A549 (cell line): ENCODE measurements around the gene PLEKHA4.
"Not testable (repeated sequence)": the region's sequence is repeated elsewhere in the genome, so short reads cannot be mapped to it uniquely, and the experiment has no call there.

Experiments used
- CTCF ChIP-seq: fragments of >200 bp; sonication (Bioruptor Twin); formaldehyde crosslinking; IDR thresholded peaks from 3 replicates; pipeline ENCODE4 v1.5.1; 2016
- ELK1 ChIP-seq: fragments of 150-350 bp; IDR thresholded peaks from 2 replicates; pipeline ENCODE4 v1.6.1; 2014; ENCODE audit warnings: low read depth, mild to moderate bottlenecking, low read length
- FOSL2 ChIP-seq, 2 experiments: fragments of 450-650 bp in 1 of 2; fragments of >200 bp in 1 of 2; sonication (Bioruptor Twin) in 1 of 2; formaldehyde crosslinking; IDR thresholded peaks; 2 replicates each; pipeline versions ENCODE4 v1.5.0 to v1.6.1; 2016 to 2020; ENCODE audit warnings: mild to moderate bottlenecking in 1 of 2, moderate library complexity in 1 of 2
- KDM5A ChIP-seq: fragments of 200-600 bp; sonication (generic); IDR thresholded peaks from 2 replicates; pipeline ENCODE4 v1.6.1; 2016; ENCODE audit warnings: antibody characterized with exemption, mild to moderate bottlenecking
- PHF8 ChIP-seq: fragments of 200-600 bp; sonication (generic); IDR thresholded peaks from 2 replicates; pipeline ENCODE4 v1.6.1; 2016; ENCODE audit warnings: low read depth, mild to moderate bottlenecking, antibody characterized with exemption, moderate library complexity, borderline replicate concordance
- POLR2A ChIP-seq: IDR thresholded peaks from 2 replicates; pipeline ENCODE4 v1.6.1; 2012; ENCODE audit warnings: mild to moderate bottlenecking, low read length
- REST ChIP-seq: fragments of 200-600 bp; sonication (generic); IDR thresholded peaks from 2 replicates; pipeline ENCODE4 v1.6.1; 2016; ENCODE audit warnings: antibody characterized with exemption, mild to moderate bottlenecking, moderate library complexity

GRCh38 chr19:48902291-48902690 lies 33.9 kb upstream of the PLEKHA4 start:
- TF ChIP-seq CTCF; PHF8; POLR2A; ELK1; KDM5A; REST; FOSL2 (IDR thresholded peaks at IDR 0.05); FOSL2 (CRISPR knock-in tag; IDR thresholded peaks at IDR 0.05): not testable (repeated sequence)
